ENCODE data around the gene PTGER2.

DNA sequence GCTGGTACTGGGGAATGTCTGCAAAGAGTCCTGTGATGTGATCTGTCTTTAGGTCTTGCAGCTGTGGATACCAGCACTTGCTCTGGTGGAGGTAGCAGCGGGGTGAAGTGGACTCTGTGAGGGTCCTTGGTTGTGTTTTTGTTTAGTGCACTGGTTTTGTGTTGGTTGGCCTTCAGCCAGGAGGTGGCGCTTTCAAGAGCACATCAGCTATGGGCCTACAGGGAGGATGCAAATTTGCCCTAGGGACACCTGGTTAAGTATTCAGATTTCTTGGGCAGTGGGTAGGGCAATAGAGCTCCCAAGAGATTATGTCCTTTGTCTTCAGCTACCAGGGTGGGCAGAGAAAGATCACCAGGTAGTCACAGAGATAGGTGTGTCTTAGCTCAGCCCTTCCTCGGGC is 63.8 kb downstream of the PTGER2 start:
- TF ChIP-seq ZNF768 (CRISPR knock-in tag; IDR thresholded peaks at IDR 0.05), result no peak
- TF ChIP-seq POLR2A (IDR thresholded peaks at IDR 0.05; ENCODE audit: insufficient read depth in 1 of 2, low read depth in 2 of 2, low read length in 2 of 2), result no peak
- TF ChIP-seq, protein P1, sequence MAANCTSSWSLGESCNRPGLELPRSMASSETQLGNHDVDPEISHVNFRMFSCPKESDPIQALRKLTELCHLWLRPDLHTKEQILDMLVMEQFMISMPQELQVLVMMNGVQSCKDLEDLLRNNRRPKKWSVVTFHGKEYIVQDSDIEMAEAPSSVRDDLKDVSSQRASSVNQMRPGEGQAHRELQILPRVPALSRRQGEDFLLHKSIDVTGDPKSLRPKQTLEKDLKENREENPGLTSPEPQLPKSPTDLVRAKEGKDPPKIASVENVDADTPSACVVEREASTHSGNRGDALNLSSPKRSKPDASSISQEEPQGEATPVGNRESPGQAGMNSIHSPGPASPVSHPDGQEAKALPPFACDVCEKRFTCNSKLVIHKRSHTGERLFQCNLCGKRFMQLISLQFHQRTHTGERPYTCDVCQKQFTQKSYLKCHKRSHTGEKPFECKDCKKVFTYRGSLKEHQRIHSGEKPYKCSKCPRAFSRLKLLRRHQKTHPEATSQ (CRISPR knock-in tag; IDR thresholded peaks at IDR 0.05; ENCODE audit: borderline replicate concordance), result no peak
- TF ChIP-seq, protein P2, sequence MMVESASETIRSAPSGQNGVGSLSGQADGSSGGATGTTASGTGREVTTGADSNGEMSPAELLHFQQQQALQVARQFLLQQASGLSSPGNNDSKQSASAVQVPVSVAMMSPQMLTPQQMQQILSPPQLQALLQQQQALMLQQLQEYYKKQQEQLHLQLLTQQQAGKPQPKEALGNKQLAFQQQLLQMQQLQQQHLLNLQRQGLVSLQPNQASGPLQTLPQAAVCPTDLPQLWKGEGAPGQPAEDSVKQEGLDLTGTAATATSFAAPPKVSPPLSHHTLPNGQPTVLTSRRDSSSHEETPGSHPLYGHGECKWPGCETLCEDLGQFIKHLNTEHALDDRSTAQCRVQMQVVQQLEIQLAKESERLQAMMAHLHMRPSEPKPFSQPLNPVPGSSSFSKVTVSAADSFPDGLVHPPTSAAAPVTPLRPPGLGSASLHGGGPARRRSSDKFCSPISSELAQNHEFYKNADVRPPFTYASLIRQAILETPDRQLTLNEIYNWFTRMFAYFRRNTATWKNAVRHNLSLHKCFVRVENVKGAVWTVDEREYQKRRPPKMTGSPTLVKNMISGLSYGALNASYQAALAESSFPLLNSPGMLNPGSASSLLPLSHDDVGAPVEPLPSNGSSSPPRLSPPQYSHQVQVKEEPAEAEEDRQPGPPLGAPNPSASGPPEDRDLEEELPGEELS (CRISPR knock-in tag; IDR thresholded peaks at IDR 0.05), result no peak
